GM23338 (cell line): ENCODE measurements around the gene TRPC6.

Source experiments
- CREB1 ChIP-seq: fragments of 250-450 bp; sonication (Bioruptor Pico); IDR thresholded peaks from 2 replicates; pipeline ENCODE4 v1.5.0; 2020; ENCODE audit warnings: low read depth, mild to moderate bottlenecking, moderate library complexity
- CTCF ChIP-seq, 2 experiments: fragments of 200-600 bp in 1 of 2; sonication (generic) in 1 of 2; conservative IDR thresholded peaks; 2 replicates each; pipeline versions ENCODE4 v1.5.1 to v1.6.1; 2016 to 2017; ENCODE audit warnings: antibody characterized with exemption in 2 of 2, low read depth in 2 of 2, mild to moderate bottlenecking in 2 of 2, moderate library complexity in 1 of 2
- ETS1 ChIP-seq: IDR thresholded peaks from 2 replicates; pipeline ENCODE4 v1.6.1; 2016; ENCODE audit warnings: antibody characterized with exemption
- EZH2 ChIP-seq: fragments of 200-600 bp; sonication (generic); IDR thresholded peaks from one replicate; pipeline ENCODE4 v1.8.0; 2017; ENCODE audit warnings: antibody characterized with exemption, mild to moderate bottlenecking, low read depth; ENCODE audit not compliant: unreplicated experiment
- EZH2phosphoT487 ChIP-seq: fragments of 200-600 bp; sonication (generic); IDR thresholded peaks from one replicate; pipeline ENCODE4 v1.8.1; 2018; ENCODE audit warnings: antibody characterized with exemption; ENCODE audit not compliant: unreplicated experiment
- JUNB ChIP-seq: IDR thresholded peaks from one replicate; pipeline ENCODE4 v1.6.1; 2016; ENCODE audit warnings: antibody characterized with exemption; ENCODE audit not compliant: unreplicated experiment
- POLR2AphosphoS5 ChIP-seq: IDR thresholded peaks from 2 replicates; pipeline ENCODE4 v1.6.1; 2016; ENCODE audit warnings: antibody characterized with exemption, low read depth
- REST ChIP-seq: IDR thresholded peaks from one replicate; pipeline ENCODE4 v1.6.1; 2018; ENCODE audit warnings: antibody characterized with exemption; ENCODE audit not compliant: unreplicated experiment
- STAT1 ChIP-seq: IDR thresholded peaks from one replicate; pipeline ENCODE4 v1.6.1; 2016; ENCODE audit warnings: antibody characterized with exemption; ENCODE audit not compliant: unreplicated experiment
- ZNF114 ChIP-seq: fragments of 250-450 bp; sonication (Bioruptor Pico); IDR thresholded peaks from 2 replicates; pipeline ENCODE4 v1.5.0; 2020; ENCODE audit warnings: mild to moderate bottlenecking, moderate library complexity
- ZNF331 ChIP-seq: fragments of 250-450 bp; sonication (Bioruptor Pico); IDR thresholded peaks from 2 replicates; pipeline ENCODE4 v1.5.0; 2020; ENCODE audit warnings: low read depth, mild to moderate bottlenecking, moderate library complexity

- peak in 1 of 2 experiments; percentile 33; a peak in 1 of 4 replicates for TF ChIP-seq CTCF (conservative IDR thresholded peaks at IDR 0.05; ENCODE audit: low read depth in 2 of 2)
- TF ChIP-seq POLR2AphosphoS5: no peak
- TF ChIP-seq CREB1 (CRISPR knock-in tag): no peak
- no peak for TF ChIP-seq STAT1
- no peak for TF ChIP-seq EZH2
- no peak for TF ChIP-seq EZH2phosphoT487
- TF ChIP-seq REST: no peak
- no peak for TF ChIP-seq ETS1
- no peak for TF ChIP-seq ZNF114 (CRISPR knock-in tag)
- no peak for TF ChIP-seq ZNF331
- TF ChIP-seq JUNB: no peak
Measured at GRCh38 chr11:101459020-101459419, 124.8 kb downstream of the TRPC6 start.
